GM23338 (cell line): ENCODE measurements around the gene CCDC12.

Source experiments
- CREB1 ChIP-seq: fragments of 250-450 bp; sonication (Bioruptor Pico); IDR thresholded peaks from 2 replicates; pipeline ENCODE4 v1.5.0; 2020; ENCODE audit warnings: low read depth, mild to moderate bottlenecking, moderate library complexity
- EZH2 ChIP-seq: fragments of 200-600 bp; sonication (generic); IDR thresholded peaks from one replicate; pipeline ENCODE4 v1.8.0; 2017; ENCODE audit warnings: antibody characterized with exemption, mild to moderate bottlenecking, low read depth; ENCODE audit not compliant: unreplicated experiment
- POLR2AphosphoS5 ChIP-seq: IDR thresholded peaks from 2 replicates; pipeline ENCODE4 v1.6.1; 2016; ENCODE audit warnings: antibody characterized with exemption, low read depth
- ZNF331 ChIP-seq: fragments of 250-450 bp; sonication (Bioruptor Pico); IDR thresholded peaks from 2 replicates; pipeline ENCODE4 v1.5.0; 2020; ENCODE audit warnings: low read depth, mild to moderate bottlenecking, moderate library complexity
- TF ChIP-seq, protein P1 (sequence below), 2 experiments: fragments of 200-600 bp in 1 of 2; sonication (generic) in 1 of 2; conservative IDR thresholded peaks; 2 replicates each; pipeline versions ENCODE4 v1.5.1 to v1.6.1; 2016 to 2017; ENCODE audit warnings: antibody characterized with exemption in 2 of 2, low read depth in 2 of 2, mild to moderate bottlenecking in 2 of 2, moderate library complexity in 1 of 2
- TF ChIP-seq, protein P2 (sequence below): IDR thresholded peaks from one replicate; pipeline ENCODE4 v1.6.1; 2018; ENCODE audit warnings: antibody characterized with exemption; ENCODE audit not compliant: unreplicated experiment

GRCh38 chr3:46877406-46878125 lies 99.0 kb downstream of the CCDC12 start, which contains the start of gene PTH1R:
- TF ChIP-seq CREB1 (CRISPR knock-in tag) (no peak), EZH2 (no peak), POLR2AphosphoS5 (no peak), ZNF331 (no peak)
- TF ChIP-seq, protein P1, sequence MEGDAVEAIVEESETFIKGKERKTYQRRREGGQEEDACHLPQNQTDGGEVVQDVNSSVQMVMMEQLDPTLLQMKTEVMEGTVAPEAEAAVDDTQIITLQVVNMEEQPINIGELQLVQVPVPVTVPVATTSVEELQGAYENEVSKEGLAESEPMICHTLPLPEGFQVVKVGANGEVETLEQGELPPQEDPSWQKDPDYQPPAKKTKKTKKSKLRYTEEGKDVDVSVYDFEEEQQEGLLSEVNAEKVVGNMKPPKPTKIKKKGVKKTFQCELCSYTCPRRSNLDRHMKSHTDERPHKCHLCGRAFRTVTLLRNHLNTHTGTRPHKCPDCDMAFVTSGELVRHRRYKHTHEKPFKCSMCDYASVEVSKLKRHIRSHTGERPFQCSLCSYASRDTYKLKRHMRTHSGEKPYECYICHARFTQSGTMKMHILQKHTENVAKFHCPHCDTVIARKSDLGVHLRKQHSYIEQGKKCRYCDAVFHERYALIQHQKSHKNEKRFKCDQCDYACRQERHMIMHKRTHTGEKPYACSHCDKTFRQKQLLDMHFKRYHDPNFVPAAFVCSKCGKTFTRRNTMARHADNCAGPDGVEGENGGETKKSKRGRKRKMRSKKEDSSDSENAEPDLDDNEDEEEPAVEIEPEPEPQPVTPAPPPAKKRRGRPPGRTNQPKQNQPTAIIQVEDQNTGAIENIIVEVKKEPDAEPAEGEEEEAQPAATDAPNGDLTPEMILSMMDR (conservative IDR thresholded peaks at IDR 0.05; ENCODE audit: low read depth in 2 of 2) = no peak
- TF ChIP-seq, protein P2, sequence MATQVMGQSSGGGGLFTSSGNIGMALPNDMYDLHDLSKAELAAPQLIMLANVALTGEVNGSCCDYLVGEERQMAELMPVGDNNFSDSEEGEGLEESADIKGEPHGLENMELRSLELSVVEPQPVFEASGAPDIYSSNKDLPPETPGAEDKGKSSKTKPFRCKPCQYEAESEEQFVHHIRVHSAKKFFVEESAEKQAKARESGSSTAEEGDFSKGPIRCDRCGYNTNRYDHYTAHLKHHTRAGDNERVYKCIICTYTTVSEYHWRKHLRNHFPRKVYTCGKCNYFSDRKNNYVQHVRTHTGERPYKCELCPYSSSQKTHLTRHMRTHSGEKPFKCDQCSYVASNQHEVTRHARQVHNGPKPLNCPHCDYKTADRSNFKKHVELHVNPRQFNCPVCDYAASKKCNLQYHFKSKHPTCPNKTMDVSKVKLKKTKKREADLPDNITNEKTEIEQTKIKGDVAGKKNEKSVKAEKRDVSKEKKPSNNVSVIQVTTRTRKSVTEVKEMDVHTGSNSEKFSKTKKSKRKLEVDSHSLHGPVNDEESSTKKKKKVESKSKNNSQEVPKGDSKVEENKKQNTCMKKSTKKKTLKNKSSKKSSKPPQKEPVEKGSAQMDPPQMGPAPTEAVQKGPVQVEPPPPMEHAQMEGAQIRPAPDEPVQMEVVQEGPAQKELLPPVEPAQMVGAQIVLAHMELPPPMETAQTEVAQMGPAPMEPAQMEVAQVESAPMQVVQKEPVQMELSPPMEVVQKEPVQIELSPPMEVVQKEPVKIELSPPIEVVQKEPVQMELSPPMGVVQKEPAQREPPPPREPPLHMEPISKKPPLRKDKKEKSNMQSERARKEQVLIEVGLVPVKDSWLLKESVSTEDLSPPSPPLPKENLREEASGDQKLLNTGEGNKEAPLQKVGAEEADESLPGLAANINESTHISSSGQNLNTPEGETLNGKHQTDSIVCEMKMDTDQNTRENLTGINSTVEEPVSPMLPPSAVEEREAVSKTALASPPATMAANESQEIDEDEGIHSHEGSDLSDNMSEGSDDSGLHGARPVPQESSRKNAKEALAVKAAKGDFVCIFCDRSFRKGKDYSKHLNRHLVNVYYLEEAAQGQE = no peak
